GM12878 (cell line): ENCODE data around the gene SLC25A46. TPM values are rescaled to one million over a fixed set of nuclear protein-coding genes. Genes with fewer than 3 reads are reported as not detected.

Source experiments
- BHLHE40 ChIP-seq, 2 experiments: fragments of 450-650 bp in 1 of 2; IDR thresholded peaks; 2 replicates each; pipeline ENCODE4 v1.6.1; 2011 to 2017; ENCODE audit warnings: low read depth in 2 of 2, borderline replicate concordance in 1 of 2, improper control_type of control experiment in 1 of 2, low read length in 1 of 2, mild to moderate bottlenecking in 1 of 2
- FOXK2 ChIP-seq: fragments of 450-650 bp; IDR thresholded peaks from 2 replicates; pipeline ENCODE4 v1.6.1; 2017; ENCODE audit warnings: mild to moderate bottlenecking, moderate library complexity
- MEF2A ChIP-seq: IDR thresholded peaks from 2 replicates; pipeline ENCODE4 v1.6.1; 2011; ENCODE audit warnings: low read depth, mild to moderate bottlenecking, low read length, moderate library complexity; ENCODE audit not compliant: insufficient read depth
- NFYA ChIP-seq: IDR thresholded peaks from 2 replicates; pipeline ENCODE4 v1.6.1; 2011; ENCODE audit warnings: low read depth, mild to moderate bottlenecking, low read length, improper control_type of control experiment, borderline replicate concordance
- NR2C2 ChIP-seq: IDR thresholded peaks from 2 replicates; pipeline ENCODE4 v1.6.1; 2011; ENCODE audit warnings: borderline replicate concordance, low read depth; ENCODE audit not compliant: control insufficient read depth, insufficient read length
- RB1 ChIP-seq: fragments of 450-650 bp; formaldehyde crosslinking; IDR thresholded peaks from 2 replicates; pipeline ENCODE4 v1.6.1; 2017; ENCODE audit warnings: mild to moderate bottlenecking, borderline replicate concordance
- SIN3A ChIP-seq: IDR thresholded peaks from 2 replicates; pipeline ENCODE4 v1.6.1; 2012; ENCODE audit warnings: low read depth, low read length, improper control_type of control experiment
- SMC3 ChIP-seq: IDR thresholded peaks from 2 replicates; pipeline ENCODE4 v1.6.1; 2011; ENCODE audit warnings: low read length, improper control_type of control experiment, borderline replicate concordance
- ZNF384 ChIP-seq: IDR thresholded peaks from 2 replicates; pipeline ENCODE4 v1.6.1; 2012; ENCODE audit warnings: low read depth, mild to moderate bottlenecking, low read length, improper control_type of control experiment, borderline replicate concordance
- polyA plus RNA-seq, 11 experiments: library from polyadenylated mRNA; depleted of rRNA in 4 of 11; unstranded in 6 of 11; stranded (reverse) in 5 of 11; fragments of >200 nt; fragmentation: Nextera tagmentation in 4 of 11; fragmentation: Illumina TruSeq in 1 of 11; extraction: Ambion mirVana in 4 of 11; extraction: Trizol in 1 of 11; gene quantifications; 1 replicate in 1 of 11; 2 replicates in 10 of 11; pipeline versions ENCODE4 v1.2.1 to v1.2.3, GENCODE V29; 2011 to 2016; ENCODE audit warnings: inconsistent platforms in 2 of 11, missing spikeins in 2 of 11, low read depth in 1 of 11
- total RNA-seq, 4 experiments: library from RNA; depleted of rRNA in 3 of 4; stranded (reverse); fragments of >200 nt in 3 of 4; fragmentation: Illumina TruSeq in 1 of 4; extraction: Trizol in 1 of 4; gene quantifications; 2 replicates each; pipeline versions ENCODE4 v1.2.1 to v1.2.3, GENCODE V29; 2013 to 2021
- TF ChIP-seq, protein P1 (sequence below): fragments of 450-650 bp; IDR thresholded peaks from 2 replicates; pipeline ENCODE4 v1.6.1; 2018; ENCODE audit warnings: mild to moderate bottlenecking, low read depth, moderate library complexity; ENCODE audit not compliant: partially characterized antibody

Gene SLC25A46
- total and polyA plus RNA-seq, 10 of the 15 experiments (the other 5 are each of a cell fraction or from before 2014, with no cell fraction given) = 18.0 to 89.6 (median 68.2) TPM

GRCh38 chr5:110718311-110718710, 20.5 kb upstream of the SLC25A46 start (continued):
- TF ChIP-seq NR2C2 (no peak), MEF2A (no peak), ZNF384 (no peak), BHLHE40 (IDR thresholded peaks at IDR 0.05; ENCODE audit: borderline replicate concordance in 1 of 2, low read depth in 2 of 2, low read length in 1 of 2) (no peak), SIN3A (no peak), RB1 (no peak), NFYA (no peak), FOXK2 (no peak), SMC3 (no peak)
- TF ChIP-seq, protein P1, sequence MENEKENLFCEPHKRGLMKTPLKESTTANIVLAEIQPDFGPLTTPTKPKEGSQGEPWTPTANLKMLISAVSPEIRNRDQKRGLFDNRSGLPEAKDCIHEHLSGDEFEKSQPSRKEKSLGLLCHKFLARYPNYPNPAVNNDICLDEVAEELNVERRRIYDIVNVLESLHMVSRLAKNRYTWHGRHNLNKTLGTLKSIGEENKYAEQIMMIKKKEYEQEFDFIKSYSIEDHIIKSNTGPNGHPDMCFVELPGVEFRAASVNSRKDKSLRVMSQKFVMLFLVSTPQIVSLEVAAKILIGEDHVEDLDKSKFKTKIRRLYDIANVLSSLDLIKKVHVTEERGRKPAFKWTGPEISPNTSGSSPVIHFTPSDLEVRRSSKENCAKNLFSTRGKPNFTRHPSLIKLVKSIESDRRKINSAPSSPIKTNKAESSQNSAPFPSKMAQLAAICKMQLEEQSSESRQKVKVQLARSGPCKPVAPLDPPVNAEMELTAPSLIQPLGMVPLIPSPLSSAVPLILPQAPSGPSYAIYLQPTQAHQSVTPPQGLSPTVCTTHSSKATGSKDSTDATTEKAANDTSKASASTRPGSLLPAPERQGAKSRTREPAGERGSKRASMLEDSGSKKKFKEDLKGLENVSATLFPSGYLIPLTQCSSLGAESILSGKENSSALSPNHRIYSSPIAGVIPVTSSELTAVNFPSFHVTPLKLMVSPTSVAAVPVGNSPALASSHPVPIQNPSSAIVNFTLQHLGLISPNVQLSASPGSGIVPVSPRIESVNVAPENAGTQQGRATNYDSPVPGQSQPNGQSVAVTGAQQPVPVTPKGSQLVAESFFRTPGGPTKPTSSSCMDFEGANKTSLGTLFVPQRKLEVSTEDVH = no peak
